GM18498 (cell line): ENCODE measurements around the gene GIGYF2.
"Not testable (repeated sequence)": the region's sequence is repeated elsewhere in the genome, so short reads cannot be mapped to it uniquely, and the experiment has no call there.

Experiments
- ATAC-seq: cut with Tn5 transposase; IDR thresholded peaks from one replicate; pipeline ENCODE4 v1.9.1; 2021; ENCODE audit warnings: mild to moderate bottlenecking, moderate library complexity; ENCODE audit not compliant: unreplicated experiment

The GIGYF2 gene

DNA sequence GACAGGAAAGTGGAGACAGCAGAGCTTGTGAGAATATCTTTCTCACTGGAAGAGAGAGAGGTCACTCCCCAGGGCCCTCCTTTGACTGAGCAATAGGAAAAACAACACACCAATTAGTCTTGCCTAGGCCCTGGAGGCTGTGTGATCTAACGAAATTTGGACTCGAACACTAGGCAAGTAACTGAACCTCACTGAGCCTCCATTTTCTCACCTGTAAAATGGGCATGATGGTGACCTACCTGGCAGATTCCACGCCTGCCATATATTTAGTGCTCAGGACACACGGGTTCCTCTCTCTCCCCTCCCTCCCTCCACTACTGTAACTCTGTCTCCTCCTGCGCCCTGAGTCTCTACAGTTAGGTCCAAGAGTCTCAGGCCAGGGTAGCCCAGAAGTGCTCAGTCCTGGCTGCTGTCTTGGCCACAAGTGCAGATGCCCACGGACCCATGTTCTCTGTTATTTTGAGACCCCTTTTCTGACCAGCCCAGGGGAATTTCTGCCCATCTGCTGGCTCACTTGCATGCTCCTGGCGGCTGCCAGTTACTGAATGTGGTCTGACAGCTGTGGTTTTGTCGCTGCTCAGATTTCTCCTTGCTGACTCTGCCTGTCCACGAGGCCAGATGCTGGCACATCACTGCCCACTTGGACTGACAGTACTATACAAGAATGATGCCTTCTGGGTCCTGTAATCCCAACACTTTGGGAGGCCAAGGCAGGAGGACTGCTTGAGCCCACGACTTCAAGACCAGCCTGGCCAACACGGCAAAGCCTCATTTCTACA is 9.6 kb upstream of the GIGYF2 start:
- ATAC-seq, result no peak

DNA sequence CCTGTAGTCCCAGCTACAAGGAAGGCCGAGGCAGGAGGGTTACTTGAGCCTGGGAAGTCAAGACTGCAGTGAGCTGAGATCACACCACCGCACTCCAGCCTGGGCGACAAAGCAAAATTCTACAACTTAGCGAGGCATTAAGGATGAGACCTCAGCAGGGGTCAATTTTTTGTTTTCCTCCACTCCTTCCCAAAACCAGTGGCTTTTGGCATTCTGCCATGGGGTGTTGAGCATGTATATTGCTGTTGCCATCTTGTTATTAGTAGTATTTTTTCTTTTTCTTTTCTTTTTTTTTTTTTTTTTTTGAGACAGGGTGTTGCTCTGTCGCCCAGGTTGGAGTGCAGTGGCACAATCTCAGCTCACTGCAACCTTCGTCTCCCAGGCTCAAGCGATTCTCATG is 8.9 kb upstream of the GIGYF2 start:
- ATAC-seq, result no peak

DNA sequence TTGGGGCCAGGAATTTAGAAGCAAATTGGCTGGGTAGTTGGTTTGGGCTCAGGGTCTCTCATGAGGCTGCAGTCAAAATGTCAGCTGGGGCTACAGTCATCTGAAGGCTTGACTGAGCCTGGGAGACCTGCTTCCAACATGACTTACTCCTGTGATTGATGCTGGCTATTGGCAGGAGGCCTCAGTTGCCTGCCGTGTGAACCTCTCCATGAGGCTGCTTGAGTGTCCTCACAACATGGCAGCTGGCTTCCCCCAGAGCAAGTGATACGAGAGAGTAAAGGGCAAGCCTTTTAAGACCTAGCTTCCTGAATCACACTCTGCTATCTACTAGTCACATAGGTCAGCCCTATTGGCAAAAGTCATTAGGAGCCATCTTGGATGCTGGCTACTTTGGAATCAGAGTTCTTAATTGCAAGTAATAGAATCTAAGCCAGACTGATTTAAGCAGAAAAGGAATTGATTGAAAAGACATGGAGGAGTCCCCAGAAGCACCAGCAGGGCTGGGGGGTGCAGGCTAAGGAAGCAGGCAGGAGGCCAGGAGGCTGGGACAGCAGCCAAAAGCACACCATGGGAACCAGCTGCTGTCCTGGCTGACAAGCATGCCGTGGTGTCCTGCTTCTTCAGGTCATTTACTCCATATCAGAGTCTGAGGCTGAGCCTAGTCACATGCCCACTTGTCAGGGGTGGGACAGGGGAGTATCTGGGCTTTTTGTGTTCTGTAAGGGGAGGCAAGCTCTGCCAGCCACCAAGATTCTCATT is 7.8 kb upstream of the GIGYF2 start:
- no peak for ATAC-seq

DNA sequence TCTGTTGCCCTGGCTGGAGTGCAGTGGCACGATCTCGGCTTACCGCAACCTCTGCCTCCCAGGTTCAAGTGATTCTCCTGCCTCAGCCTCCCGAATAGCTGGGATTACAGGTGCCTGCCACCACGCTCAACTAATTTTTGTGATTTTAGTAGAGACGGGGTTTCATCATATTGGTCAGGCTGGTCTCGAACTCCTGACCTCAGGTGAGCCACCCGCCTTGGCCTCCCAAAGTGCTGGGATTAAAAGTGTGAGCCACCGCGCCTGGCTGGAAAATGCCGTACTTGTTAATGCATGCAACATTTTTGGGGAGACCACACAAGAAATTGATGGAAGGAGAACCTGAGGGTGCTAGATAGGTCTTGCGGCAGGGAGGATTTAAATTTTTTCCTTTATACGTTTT is 6.0 kb upstream of the GIGYF2 start:
- ATAC-seq, result not testable (repeated sequence)

DNA sequence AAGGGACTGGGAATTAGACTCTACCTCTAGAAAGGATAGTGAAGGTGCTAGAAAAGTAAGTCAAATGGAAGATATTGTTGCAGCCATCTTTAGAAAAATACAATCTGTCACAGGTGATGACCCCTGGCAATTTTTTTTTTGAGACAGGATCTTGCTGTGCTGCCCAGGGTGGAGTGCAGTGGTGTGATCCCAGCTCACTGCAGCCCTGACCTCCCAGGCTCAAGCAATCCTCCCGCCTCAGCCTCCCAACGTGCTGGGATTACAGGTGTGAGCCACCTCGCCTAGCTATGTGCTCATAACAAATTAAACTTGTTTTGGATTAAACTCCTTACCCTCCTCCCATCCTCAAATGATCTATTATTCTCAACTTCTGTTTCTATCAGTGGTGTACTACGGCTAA is 3.8 kb upstream of the GIGYF2 start:
- ATAC-seq, result no peak

DNA sequence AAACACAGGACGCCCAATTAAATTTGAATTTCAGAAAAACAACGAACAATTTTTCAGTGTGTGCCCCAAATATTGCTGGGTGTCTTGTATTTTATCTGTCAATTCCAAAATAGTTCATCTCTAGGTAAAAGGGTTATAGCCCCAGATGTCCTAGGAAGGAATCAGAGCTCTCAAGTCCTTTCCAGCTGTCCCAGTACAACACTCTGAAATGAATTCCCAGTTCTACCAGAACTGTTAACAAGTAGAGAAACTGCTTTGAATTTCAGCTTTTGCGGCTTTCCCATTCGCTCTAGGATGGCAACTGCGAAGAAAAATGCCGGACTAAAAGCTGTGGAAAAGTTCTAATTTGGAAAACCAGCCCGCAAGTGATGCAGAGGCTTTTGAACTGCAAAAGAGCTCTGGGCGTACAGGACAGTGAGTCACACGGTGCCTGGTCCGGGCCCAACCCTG is 497 bp upstream of the GIGYF2 start:
- no peak for ATAC-seq

DNA sequence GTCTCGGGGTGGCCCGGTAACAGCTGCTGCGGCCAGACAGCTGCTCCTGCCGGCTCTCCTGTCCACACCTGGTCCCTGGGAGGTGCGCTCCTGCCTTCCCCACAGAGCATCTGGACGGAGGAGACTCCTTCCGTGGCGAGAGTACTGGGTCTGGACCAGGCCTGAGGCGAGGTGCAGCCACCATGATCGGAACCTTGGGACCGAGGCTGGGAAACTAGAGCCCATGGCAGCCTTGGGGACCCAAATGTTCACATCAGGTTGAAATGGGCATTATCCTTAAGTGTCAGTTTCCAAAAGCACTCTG is 628 bp downstream of the GIGYF2 start:
- no peak for ATAC-seq

DNA sequence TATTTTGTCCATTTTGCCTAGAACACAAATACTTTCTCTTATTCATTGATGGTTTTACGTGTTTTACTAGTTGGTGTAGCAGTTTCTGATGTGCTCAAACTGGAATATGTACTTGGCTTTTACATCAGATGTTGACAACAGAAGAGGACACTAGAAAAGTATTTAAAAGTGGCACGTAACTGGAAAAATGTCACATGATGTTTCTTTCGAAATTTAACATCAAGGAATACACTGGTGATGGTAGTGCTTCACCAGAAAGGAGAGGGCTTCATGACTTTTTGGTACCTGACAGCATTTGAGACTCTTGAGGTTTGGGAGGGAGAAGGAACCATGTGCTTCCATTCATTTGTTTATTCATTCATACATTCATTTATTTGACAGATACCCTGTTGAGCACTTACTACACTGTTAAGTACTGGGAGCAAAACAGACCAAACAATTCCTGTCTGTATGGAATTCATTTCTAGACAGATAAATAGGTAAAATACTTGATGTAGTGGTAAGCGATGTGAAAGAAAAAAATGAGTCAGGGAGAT is 1.5 kb downstream of the GIGYF2 start:
- no peak for ATAC-seq

DNA sequence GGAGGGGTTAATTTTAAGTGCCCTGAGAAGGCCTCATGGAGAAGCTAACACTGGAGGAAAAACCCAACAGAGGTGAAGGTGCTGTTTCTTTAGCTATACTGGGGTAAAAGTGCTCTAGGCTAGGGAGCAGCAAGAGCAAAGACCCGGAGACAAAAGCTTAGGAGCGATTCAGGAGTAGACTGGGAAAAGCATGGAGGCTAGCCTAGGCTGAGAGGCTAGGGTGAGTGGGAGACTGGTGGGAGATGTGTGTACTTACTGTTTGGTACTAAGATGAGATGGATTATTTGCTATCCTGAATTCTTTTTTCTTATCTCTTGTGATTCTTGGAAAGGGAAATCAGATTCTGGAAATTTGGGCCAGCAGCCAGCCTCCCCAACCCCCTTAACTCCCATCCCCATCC is 2.0 kb downstream of the GIGYF2 start:
- ATAC-seq, result no peak

DNA sequence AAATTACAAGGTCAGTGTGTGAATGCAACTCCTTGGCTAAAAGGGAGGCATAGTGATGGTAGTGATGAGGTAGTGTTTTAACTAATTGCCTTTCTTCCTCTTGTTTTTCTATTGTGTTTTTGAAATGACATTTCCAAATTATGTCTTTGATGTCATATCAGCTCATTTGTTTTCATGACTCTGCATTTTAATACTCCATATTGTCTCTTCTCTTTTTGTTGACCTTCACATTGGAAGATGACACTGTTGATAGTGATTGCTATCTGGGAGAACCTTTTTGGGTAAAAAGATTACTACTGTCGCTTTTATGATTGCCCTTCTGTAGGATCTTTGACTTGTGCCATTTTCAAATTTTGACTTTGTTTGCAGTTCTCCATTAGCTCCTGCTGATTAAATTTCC is 3.0 kb downstream of the GIGYF2 start:
- ATAC-seq, result no peak

DNA sequence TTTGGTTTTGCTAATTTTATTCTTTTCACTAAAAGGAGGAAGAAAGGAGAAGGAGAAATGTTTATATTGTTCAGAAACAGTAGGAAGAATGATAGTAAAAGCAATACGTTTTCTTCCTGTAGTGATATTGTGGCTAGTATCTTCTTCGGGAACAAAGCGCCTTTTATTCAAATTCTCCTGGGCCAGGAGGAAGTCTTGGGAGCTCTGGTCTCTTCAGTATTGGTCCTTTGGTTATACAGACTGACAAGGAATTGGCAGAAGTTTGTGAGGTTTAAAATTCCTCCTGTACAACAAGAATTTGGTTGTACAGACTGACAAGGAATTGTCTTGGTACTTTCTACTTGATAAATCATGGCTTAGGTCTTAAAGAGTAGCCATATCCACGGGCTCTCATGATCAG is 9.9 kb downstream of the GIGYF2 start:
- no peak for ATAC-seq

DNA sequence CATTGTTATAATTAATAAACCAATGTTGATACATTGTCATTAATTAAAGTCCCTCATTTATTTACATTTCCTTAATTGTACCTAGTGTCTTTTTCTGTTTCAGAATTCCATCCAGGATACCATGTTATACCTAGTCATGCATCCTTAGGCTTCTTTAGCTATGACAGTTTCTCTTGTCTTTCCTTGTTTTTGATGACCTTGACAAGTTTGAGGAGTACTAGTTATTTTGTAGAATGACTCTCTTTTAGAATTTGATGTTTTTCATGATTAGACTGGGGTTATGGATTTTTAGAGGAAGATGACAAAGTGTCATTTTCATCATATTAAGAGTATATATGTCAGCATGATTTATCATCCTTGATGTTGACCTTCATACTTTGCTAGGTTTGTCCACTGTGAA is 16.4 kb downstream of the GIGYF2 start:
- no peak for ATAC-seq

DNA sequence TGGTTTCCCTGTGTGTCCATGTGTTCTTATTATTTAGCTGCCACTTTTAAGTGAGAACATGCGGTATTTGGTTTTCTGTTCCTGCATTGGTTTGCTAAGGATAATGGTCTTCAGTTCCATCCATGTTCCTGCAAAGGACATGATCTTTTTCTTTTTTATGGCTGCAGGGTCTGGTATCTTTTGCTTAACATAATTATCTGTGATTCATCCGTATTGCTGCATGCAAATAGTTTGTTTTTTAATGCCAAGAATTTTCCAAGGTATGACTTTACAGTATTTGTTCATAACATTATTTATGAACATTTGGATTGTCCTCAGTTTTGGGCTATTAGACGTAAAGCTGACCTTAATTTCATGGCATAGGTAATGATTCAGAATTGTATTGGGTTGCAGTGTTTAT is 17.8 kb downstream of the GIGYF2 start:
- no peak for ATAC-seq

DNA sequence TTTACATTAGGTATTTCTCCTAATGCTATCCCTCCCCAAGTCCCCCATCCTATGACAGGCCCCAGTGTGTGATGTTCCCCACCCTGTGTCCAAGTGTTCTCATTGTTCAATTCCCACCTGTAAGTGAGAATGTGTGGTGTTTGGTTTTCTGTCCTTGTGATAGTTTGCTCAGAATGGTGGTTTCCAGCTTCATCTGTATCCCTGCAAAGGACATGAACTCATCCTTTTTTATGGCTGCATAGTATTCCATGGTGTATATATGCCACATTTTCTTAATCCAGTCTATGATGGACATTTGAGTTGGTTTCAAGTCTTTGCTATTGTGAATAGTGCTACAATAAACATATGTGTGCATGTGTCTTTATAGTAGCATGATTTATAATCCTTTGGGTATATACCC is 22.9 kb downstream of the GIGYF2 start:
- ATAC-seq, result not testable (repeated sequence)

DNA sequence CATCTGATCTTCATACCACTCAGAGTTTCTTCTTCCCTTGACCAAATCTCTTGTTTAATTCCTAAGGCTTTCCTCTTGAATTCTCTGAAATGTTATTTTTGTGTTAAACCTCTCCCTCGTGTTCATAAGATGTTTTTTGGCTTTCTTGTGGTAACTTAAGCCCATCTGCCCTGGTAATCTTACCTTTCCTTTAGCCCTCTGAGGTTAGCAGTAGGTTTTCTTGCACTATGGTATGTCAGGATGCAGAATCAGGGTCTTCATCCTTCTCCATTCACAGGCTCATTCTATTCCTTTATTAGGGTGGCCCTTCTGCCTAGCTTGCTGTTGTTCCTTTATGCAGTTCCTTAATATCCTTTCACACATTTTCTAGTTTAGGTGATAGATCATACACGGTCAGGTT is 24.1 kb downstream of the GIGYF2 start:
- ATAC-seq, result no peak

DNA sequence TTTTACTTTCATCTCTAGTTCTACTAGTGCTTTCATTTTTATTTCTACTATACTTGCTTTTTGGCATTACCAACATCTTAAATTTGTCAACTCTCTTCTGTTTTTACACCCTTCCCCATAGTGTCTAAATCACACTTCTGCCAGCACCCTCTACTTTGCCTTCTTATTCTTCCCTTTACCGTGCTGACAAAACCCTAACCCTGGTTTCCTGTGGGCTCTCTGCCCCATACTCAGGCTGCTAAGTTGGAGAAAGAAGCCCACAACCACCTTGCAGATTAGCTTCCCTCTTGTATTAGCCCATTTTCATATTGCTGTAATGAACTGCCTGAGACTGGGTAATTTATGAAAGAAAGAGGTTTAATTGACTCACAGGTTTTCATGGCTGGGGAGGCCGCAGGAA is 24.8 kb downstream of the GIGYF2 start:
- ATAC-seq, result no peak

DNA sequence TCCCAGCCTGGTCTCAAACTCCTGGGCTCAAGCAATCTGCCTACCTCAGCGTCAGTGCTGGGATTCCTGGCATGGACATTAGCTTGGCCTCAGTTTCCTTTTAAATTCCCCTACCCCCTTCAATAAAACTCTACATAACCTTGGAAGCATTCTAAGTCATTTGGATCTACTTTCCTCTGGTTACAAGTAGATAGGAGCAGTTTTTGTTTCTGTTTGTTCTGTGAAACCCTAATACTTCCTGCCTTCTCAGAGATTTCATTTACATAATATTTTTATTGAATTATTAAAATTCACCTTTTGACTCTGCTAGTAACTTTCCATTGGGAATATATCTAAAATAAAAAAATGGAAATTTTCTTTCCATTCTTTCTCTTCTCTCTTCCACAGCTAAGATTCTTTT is 25.9 kb downstream of the GIGYF2 start:
- ATAC-seq, result no peak

DNA sequence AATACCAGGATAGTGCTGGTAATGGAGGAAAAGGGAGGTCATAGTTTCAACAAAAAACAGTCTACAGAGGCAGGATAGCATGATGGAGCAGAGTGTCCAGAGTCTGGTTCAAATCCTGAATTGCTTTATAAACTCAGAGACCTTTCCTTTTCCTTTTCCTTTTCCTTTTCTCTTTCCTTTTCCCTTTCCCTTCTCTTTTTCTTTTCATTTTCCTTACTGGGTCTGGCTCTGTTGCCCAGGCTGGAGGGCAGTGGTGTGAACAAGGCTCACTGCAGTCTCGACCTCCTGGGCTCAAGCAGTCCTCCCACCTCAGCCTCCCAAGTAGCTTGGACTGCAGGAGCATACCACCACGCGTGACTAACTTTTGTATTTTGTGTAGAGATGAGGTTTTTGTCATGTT is 31.7 kb downstream of the GIGYF2 start:
- ATAC-seq, result no peak

DNA sequence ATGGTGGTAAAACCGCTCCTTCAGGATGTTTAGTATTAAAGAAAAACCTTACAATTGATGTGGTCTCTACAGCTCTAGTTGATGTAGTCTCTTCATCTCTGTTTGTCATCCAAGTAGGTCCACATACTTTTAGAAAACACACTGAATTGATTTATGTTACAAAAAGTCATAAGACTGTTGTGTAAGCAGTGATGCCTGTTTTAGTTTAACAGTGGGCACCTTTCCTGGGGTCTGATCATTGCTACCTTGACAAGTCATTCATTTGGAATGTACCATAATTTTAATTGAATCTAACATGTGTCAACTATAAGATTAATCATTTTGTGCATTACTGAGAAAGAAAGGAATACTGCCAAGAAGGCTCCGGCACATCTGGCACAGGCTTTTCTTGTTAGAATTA is 34.3 kb downstream of the GIGYF2 start:
- no peak for ATAC-seq

DNA sequence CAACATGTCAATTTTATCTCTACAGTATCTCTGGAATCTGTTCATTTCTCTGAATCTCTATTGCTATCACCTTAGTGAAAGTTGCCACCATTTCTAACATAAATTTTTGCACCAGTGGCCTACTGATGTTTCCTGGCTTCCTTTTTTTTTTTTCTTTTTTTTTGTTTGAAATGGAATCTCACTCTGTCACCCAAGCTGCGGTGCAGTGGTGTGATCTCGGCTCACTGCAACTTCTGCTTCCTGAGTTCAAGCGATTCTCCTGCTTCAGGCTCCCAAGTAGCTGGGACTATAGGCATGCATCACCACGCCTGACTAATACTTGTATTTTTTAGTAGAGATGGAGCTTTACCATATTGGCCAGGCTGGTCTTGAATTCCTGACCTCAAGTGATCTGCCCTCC is 44.2 kb downstream of the GIGYF2 start:
- no peak for ATAC-seq

DNA sequence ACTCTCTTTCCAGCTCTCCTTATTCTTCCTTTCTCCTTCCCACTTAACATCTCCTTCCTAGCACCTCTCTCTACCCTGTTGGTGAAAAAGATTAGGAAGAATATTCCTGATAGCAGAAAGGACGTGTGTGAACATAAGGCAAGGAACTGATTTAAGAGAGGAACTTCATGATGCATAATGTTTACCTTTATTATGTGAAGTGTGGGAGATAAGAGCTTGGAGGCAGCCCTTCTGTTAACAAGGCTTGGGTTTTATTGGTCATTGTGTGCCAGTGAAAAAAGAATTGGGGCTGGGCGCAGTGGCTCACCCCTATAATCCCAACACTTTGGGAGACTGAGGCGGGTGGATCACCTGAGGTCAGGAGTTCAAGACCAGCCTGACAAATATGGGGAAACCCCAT is 44.8 kb downstream of the GIGYF2 start:
- no peak for ATAC-seq

DNA sequence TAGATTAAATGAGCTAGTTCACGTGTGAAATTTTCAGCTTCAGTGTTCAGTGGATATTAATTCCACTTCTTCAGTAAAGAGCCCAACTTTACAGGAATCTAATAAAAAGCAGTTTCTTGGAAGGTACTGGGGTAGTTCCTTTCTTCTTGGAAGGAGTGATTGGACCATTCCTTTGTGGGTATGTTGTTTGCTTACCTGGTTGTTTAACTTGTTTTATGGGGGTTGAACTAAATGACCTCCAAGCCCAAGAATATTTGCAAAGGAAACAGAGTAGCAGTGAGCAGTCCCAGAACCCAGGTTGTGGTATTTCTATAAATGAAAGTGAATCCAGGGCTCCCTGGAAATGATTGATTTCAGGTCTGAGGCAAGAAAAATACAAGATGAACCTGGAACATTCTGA is 47.8 kb downstream of the GIGYF2 start:
- ATAC-seq, result no peak
